ENCODE measurements around the gene MIF.

- TF ChIP-seq CTCF (conservative IDR thresholded peaks at IDR 0.05 in 1 of 2, IDR thresholded peaks at IDR 0.05 in 1 of 2; ENCODE audit: low read depth in 1 of 2, low read length in 2 of 2), result no peak
- TF ChIP-seq EZH2 (IDR thresholded peaks at IDR 0.05; ENCODE audit: low read length, missing control alignments), result no peak
These were observed 19.6 kb downstream of the MIF start for GRCh38 chr22:23913661-23914353.

Data from fibroblast of lung (primary cell).